ENCODE data around the gene NELFCD. TPM values are rescaled to one million over a fixed set of nuclear protein-coding genes. Genes with fewer than 3 reads are reported as not detected.

Gene NELFCD
- total RNA-seq, 1 donor from 2014 or later: 81.2 TPM

- intact Hi-C loops (cut with micrococcal nuclease): loop anchor here (1.0 to 5.0 kb wide), 5 partner anchors 11 to 153 kb away; partner anchors contain the start of genes ATP5F1E and NELFCD
These were observed 62.0 kb downstream of the NELFCD start for GRCh38 chr20:59042796-59043631.

- intact Hi-C loops (cut with micrococcal nuclease): loop anchor here (2.0 to 5.0 kb wide), 2 partner anchors 39 to 104 kb away; no protein-coding TSS in a partner anchor
These were observed 62.6 kb downstream of the NELFCD start for GRCh38 chr20:59043698-59044097.

GRCh38 chr20:59044295-59044694 is 63.2 kb downstream of the NELFCD start:
- intact Hi-C loops (cut with micrococcal nuclease): loop anchor here (5.0 kb wide), 1 partner anchor 103 kb away; no protein-coding TSS in a partner anchor

Other genes with a start within 250 kb of the NELFCD start
- 1.4 and 1.7 TPM in 2 replicates for gene GNAS-AS1, start 130.4 kb upstream of the NELFCD start, total RNA-seq
- gene GNAS, start 128.5 kb upstream of the NELFCD start, total RNA-seq: 738 and 772 TPM in 2 replicates
- gene CTSZ, start 26.0 kb downstream of the NELFCD start, total RNA-seq: 53.2 and 53.7 TPM in 2 replicates
- gene TUBB1, start 38.2 kb downstream of the NELFCD start, total RNA-seq: not detected in 2 replicates
- gene ATP5F1E, start 51.1 kb downstream of the NELFCD start, total RNA-seq: 82.8 and 84.9 TPM in 2 replicates
- 85.3 and 89.7 TPM in 2 replicates for gene PRELID3B, start 61.5 kb downstream of the NELFCD start, total RNA-seq
- gene ZNF831, start 182.6 kb downstream of the NELFCD start, total RNA-seq: 6.6 and 6.8 TPM in 2 replicates